ENCODE data around the gene ACYP1. TPM values are rescaled to one million over a fixed set of nuclear protein-coding genes. Genes with fewer than 3 reads are reported as not detected.
A peak's percentile ranks its signal among the peaks of the same experiment; 100 is the strongest.
"Not testable (repeated sequence)": the region's sequence is repeated elsewhere in the genome, so short reads cannot be mapped to it uniquely, and the experiment has no call there.

ACYP1 gene
- polyA plus RNA-seq, 4 donors, result 25.4 to 65.2 (median 36.6) TPM

DNA sequence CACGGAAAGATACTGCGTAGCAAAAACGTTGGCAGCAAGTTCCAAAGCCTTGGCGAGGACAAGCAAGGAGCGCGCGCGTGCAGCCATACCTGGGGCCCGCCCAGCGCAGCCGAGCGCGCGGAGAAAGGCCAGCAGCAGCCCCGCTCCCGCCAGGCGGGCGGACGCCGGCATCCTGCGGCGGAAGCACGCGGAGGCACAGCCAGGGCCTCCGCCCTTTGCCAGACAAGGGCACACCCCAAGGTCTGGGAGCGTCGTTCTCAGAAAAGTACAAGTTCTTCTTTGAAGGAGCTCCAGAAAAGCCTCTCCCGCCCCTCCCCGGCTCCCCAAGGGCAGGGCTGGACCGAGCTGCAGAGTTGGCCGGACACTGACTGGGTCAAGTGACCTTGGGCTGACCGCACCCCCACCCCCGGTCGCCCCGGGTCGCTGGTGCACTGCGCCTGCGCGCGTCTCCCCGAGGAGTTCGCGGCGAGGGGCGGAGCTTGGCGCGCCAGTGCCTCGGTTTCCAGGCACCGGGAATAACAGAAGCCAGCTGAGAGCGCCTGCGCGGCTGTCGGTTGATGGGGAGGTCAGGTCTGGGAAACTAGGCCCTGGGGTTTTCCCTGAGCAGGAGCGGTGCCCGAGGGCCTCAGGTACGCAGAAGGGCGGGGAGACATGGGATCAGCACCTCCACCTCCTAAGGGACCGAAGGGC is 5.4 kb upstream of the ACYP1 start, which contains the start of gene ZC2HC1C:
ZC2HC1C (plus strand) TSS at position 521 of the 690 bp plus-strand sequence. CDS start 933 bp downstream, outside the sequence.
- peak; percentile 67 to 82 (median 78) for DNase-seq (ENCODE audit: low read depth in 4 of 4, low spot score in 2 of 4)

DNA sequence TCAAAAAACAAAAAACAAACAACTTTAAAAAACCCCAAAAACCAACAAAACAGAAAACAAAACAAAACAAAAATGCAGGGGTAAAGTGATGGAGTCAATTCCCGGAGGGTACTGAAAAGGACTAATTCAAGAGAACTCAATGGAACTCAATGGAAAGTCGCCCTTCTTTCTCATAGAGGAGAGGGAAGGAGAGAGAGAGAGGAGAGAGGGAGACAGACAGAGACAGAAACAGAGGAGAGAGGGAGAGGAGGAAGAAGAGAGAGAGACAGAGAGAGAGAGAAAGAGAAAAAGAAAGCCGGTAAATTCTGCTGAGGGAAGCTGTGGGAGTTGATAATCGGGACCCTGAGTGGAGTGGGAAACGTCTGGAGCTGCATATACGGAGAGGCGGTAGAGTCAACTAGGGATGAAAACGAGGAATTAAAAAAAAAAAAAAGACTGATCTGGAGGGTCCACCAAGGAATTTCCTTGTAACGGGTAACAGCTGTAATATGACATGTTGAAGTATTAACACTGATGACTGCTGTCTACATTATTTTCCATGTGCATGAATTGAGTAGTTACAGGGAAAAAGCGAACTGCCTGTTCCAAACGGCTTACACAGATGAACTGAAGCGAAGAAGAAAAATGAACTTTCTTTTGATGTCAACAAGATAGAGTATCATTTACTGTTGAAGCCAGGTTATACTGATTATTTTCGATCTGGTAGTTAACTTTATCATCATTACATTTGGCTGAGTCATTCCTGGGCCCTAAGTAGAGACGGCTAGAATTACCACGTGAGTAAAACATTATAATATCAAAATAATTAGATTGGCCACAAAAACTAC is 4.7 kb upstream of the ACYP1 start:
- peak in 2 of 4 donors; percentile 41 to 44 for DNase-seq (ENCODE audit: low read depth in 4 of 4, low spot score in 2 of 4)

DNA sequence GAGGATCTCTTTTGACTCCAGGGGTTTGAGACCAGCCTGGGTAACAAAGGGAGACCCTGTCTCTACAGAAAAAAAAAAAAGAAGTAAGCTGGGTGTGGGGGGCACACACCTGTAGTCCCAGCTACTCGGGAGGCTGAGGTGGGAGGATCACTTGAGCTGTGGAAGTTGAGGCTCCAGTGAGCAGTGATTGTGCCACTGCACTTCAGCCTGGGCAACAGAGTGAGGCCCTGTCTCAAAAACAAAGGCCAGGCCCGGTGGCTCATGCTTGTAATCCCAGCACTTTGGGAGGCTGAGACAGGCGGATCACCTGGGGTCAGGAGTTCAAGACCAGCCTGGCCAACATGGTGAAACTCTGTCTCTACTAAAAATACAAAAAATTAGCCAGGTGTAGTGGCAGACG is 3.9 kb upstream of the ACYP1 start:
- DNase-seq (ENCODE audit: low read depth in 4 of 4, low spot score in 2 of 4), result not testable (repeated sequence)

DNA sequence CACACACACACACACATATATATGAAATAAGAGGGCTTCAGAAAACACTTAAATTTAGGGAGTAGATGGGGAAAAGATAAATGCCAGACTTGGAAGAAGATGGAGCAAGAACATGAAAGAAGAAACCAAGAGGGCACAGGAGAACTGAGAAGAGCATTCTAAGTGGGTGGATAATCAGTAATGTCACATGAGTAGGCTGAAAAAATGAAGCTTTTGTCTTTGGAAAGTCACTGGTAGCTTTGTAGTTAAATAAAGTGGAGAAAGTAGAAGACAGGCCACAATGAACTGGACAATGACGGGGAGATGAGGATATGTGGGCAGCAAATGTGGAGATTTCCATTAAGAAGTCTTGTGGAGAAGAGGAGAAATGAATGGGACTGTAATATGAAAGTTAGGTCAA is 3.4 kb upstream of the ACYP1 start:
- DNase-seq (ENCODE audit: low read depth in 4 of 4, low spot score in 2 of 4), result no peak

DNA sequence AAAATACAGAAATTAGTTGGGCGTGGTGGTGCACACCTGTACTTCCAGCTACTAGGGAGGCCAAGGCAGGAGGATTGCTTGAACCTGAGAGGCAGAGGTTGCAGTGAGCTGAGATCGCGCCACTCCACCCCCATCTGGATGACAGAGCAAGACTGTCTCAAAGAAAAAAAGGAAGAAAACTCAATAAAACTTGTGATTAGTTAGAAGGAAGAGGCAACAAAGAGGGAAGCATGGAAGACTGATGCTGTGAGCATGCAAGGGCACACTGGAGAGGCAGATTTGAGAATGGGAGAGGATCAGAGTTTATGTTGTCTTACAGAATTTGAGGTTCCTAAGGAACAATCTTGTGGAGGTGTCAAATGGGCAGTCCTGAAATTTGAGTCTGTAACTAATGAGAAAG is 2.9 kb upstream of the ACYP1 start:
- no peak for DNase-seq (ENCODE audit: low read depth in 4 of 4, low spot score in 2 of 4)

DNA sequence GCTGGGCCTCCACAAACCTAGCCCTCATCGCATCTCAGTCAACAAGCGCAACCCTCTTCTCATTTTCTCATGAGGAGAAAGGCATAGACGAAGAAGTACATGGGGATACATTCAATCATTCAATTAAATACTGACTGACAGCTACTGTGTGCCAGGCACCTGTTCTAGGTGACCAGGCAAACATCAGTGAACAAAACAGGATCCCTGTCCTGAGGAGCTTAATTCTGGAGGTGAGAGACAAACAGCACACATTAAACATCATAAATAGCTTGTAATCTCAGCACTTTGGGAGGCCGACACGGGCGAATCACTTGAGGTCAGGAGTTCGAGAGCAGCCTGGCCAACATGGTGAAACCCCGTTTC is 362 bp upstream of the ACYP1 start:
- DNase-seq (ENCODE audit: low read depth in 4 of 4, low spot score in 2 of 4), result no peak

DNA sequence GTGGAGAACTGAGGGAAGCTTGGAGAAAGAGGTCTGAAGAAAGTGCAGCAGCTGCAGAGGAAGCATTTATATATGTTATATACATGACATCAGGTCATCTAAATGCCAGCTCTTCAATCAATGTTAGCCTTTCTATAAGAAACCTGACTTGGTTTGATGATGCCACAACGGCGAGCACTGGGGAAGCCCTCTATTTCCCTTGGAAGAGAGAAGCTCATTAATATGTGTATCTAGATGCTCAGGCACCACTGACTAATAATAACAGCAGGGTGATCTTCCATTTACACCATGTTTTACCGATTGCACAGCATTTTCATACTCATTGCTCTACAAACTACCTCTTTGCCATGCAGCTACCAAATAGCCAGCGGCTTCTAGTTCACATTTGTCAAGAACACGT is 811 bp downstream of the ACYP1 start:
- no peak for DNase-seq (ENCODE audit: low read depth in 4 of 4, low spot score in 2 of 4)

DNA sequence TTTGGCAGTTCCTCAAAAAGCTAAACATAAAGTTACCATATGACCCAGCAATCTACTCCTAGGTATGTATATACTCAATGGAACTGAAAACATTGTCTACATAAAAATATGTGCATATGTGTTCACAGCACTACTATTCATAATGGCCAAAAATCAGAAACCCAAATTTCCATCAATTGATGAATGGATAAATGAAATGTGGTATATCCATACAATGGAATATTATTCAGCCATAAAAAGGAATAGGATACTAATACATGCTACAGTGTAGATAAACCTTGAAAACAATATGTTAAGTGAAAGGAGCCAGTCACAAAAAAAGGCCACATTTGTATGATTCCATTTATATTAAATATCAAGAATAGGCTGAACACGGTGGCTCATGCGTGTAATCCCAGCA is 3.4 kb downstream of the ACYP1 start:
- DNase-seq (ENCODE audit: low read depth in 4 of 4, low spot score in 2 of 4), result no peak

DNA sequence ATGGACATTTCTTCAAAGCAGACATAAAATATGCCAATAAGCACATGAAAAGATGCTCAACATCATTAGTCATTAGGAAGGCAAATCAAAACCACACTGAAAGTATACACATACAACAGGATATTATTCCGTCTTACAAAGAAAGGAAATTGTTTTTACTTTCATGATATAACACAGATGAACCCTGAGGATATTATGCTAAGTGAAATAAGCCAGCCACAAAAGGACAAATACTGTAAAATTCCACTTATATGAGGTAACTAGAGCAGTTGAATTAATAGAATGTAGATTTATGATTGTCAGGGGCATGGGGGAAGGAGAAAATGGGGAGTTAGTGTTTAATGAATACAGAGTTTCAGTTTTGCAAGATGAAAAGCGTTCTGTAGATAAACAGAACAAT is 4.2 kb downstream of the ACYP1 start:
- DNase-seq (ENCODE audit: low read depth in 4 of 4, low spot score in 2 of 4), result no peak

DNA sequence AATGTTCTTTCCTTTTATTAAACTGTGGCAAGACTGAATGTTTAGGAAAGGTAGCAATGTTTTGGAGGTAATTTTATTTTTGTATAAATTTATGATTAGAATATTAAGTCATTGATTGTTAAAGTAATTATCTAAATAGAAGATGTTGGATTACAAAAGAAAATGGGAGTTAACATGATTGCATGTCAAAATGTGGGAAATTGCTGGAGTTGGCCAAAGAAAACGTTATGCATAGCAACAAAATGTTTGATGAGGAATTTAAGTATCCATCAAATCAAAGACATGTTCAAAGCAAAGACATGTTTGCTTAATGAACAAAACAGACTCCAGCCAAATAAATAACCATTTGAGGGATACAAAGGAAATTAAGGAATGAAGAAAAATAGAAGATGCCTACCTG is 9.4 kb downstream of the ACYP1 start:
- DNase-seq (ENCODE audit: low read depth in 4 of 4, low spot score in 2 of 4), result no peak

DNA sequence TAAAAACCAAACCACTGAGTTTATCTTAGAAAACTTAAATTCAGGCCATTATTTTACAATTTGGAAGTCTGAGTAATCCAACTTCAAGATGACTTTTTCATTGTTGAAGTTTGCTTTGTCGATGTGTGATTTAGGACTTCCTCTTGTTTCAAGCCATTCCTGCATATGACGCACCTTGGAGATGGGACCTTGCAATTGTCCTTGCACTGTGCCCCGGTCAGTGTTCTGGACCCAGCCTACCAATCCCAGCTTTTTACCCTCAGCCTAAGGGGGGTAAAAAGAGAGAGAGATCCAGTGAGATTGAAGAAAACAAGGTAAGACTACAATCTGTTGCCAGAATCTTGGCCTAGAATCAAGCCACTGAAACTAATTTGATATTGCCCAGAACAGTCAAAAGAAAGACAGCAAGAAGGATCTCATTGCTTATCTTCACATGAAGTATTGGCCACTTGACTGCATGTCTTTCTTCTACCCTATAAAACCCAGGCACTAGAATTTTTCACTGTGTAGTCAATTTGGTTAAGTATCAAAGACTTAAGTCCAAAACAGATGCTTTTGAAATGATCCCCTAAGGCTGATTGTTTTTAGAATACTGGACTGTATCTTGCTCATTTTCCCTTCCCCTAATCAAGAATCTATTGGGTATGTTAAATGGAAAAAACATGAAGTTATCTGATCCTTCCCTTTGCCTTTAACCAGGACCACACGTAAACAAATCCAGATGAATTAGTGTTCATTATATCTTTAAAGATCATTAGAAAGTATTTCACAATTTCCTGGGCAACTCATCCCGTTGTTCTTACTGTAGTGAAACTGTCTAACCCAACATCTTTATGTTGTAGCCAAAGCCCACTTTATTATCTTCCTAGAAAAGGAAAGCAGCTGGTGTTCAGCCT is 10.2 kb downstream of the ACYP1 start:
- no peak for DNase-seq (ENCODE audit: low read depth in 4 of 4, low spot score in 2 of 4)

DNA sequence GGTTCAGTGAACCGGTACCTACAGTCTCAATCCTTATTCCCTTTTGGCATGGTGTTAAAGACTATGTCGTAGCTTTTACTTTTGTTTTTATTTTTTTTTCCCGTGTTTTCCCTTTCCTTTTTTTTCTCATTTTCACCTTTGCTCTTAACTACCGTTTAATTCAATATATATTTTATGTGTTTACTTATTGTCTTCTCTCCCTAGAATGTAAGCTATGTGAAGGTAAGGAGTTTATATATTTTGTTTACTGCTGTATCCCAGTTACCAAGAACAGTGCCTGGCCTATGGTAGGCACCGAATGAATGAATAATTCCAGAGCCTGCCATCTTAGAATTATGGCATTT is 12.3 kb downstream of the ACYP1 start:
- no peak for DNase-seq (ENCODE audit: low read depth in 4 of 4, low spot score in 2 of 4)

DNA sequence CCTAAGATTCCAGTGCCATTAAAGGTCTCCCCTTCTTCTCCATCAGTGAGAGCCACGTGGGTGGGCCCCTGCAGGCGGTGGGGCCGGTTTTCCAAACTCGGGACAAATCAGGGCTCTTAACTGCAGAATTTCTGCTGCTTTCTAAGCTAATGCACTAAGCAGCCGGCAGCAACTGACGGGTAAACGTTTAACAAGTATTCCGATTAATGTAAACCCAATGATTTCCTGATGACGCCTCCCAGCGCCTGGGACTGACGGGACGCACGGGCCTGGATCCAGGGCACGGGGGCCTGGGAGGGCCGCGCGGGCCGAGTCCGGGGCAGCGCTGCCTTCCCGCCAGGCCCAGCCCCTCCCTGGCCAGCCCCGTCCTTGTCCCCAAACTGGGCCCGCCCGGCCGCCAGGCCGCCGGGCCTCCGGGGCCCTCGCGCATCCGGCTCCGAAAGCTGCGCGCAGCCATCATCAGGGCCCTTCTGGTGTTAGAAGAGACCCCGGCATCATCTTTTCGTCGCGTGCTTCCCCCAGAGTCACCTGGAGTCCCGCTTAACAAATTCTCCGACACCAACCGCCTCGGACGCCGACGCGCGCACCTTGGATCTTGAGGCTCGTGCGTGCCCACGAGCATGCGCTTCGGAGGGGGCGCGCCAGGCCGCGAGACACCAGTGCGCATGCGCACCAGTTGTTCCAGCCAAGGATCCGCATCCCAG is 12.8 kb downstream of the ACYP1 start, which contains the start of gene MLH3:
MLH3 (minus strand) TSS at position 616 of the 704 bp plus-strand sequence. CDS start 1,812 bp downstream, outside the sequence.
- peak; percentile 74 to 86 (median 86) for DNase-seq (ENCODE audit: low read depth in 4 of 4, low spot score in 2 of 4)

DNA sequence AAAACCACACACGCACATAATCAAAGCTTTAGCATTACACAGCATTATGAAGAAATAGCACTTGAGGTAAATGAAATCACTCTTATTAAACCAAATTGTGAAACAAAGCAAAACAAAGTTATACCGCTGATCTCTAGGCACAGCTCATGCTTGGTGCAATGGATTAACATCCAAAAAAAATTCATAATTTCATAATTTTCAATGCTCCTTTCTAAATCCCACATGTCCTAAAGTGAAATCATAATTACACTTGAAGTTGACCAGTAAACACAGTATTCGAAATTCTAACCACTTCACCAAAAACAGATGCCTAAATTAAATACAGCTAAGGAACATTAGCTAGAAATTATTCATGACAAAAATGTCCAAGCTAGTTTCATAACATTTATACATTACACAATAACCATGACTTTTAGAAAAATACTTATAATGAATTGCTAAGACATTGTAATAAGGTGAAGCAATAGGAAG is 14.1 kb downstream of the ACYP1 start:
- DNase-seq (ENCODE audit: low read depth in 4 of 4, low spot score in 2 of 4), result no peak

DNA sequence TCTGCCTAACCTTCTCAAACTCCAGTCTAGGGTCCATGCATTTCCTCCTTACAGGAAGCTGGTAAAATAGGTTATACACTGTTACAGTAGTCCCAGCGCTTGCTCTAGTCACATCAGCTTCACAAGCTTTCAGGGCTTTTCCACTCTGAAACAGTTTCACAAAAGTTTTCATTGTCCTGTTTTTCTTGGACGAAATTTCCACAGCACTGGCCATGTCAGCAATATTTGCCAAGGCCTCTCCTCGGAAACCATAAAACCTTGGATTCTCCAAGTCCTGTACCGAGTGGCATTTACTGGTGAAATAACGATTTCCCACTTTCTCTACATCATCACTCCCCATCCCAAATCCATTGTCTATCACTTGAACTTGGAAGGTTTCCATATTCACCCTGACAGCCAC is 14.7 kb downstream of the ACYP1 start:
- no peak for DNase-seq (ENCODE audit: low read depth in 4 of 4, low spot score in 2 of 4)

DNA sequence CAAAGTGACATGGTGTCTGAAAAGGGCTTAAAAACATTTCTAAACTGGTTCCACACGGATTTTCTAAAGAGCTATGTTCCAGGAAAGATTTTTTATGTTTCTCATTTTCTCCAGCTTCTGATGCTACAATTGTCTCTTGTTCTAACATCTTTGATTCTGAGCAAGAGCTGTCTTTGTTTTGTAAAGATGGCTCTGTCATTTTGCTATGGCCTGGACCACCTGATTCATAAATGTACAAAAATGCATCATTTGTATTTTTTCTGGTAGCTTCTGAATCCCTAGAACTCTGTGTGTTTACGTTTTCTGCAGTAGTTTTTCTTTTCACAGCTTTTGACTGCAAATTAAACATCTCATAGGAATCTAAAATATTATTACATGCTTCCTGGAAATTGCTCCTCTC is 15.7 kb downstream of the ACYP1 start:
- DNase-seq (ENCODE audit: low read depth in 4 of 4, low spot score in 2 of 4), result no peak

DNA sequence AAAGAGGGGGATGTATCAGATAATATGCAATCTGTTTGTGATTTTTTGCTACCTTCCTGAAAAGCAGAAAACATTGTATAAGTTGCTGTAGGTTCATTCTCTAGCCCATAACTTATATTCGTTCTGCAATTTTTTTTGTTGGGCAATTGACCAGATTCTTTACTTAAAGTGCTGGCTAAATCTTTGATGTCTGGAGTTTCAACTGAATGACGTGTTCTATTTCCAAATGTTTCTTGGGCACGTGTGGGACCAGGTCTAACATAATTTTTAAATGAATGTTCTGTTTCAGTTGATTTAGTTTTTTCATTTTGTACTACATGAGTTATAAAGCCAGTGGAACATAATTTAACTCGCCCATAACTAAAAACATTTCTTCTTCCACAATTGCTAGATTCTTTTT is 16.3 kb downstream of the ACYP1 start:
- DNase-seq (ENCODE audit: low read depth in 4 of 4, low spot score in 2 of 4), result no peak

DNA sequence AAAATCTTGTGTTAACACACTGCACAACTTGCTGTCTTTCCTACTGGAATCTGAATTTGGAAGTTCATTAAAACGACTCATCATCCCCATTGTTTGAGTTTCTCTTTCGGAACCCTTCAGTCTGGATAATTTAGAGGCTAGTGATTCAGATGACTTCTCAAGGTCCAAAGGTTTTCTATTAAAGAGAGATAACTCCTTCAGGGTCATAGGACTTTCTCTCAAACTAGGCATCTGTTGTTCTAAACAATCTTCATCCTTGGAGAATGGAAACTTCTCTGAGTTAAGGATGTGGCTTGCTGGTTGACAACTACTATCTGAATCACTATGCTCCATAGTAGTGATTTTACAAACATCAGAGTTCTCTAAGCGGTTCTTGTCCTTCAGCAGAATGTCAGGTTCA is 16.9 kb downstream of the ACYP1 start:
- DNase-seq (ENCODE audit: low read depth in 4 of 4, low spot score in 2 of 4), result no peak

DNA sequence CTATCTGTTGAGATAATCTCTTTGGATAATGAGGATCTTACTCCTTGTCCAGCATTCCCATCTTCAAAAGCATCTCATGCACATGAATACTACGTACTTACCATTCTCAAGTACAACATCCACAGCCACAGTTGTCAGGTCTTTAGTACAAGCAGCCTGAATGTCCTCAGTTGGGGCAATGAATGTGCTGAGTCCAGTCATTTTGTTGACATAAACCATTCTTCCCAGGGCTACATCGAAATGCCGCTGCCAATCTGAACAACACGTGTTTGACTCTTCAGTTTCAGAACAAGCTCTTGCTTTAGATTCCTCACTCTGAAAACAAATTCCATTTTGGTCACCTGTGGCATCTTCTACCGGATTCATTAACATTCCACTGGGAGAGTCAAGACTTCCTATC is 17.5 kb downstream of the ACYP1 start:
- no peak for DNase-seq (ENCODE audit: low read depth in 4 of 4, low spot score in 2 of 4)

DNA sequence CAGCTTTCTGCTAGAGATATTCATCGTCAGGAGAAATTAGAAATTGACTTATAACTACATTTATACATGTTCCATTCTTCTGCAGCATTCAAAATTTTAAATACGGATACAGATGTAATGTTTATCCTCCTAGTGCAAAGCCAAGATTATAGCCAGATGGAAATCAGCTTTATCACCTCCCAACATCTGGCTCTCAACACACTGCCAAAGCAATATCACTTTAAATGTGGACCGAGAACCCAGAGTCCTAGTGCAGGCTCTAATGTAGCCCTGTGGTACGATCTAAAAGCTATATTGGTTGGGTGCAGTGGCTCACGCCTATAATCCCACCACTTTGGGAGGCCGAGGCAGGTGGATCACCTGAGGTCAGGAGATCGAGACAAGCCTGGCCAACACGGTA is 19.1 kb downstream of the ACYP1 start:
- no peak for DNase-seq (ENCODE audit: low read depth in 4 of 4, low spot score in 2 of 4)
